HG03095 (cell line): ENCODE data around the gene ST8SIA4.

Experiments used
- ATAC-seq: cut with Tn5 transposase; IDR thresholded peaks from one replicate; pipeline ENCODE4 v1.9.1; 2021; ENCODE audit warnings: moderate library complexity; ENCODE audit not compliant: unreplicated experiment

The ST8SIA4 gene

GRCh38 chr5:100872408-100873190, 30.5 kb downstream of the ST8SIA4 start:
- ATAC-seq = no peak

DNA sequence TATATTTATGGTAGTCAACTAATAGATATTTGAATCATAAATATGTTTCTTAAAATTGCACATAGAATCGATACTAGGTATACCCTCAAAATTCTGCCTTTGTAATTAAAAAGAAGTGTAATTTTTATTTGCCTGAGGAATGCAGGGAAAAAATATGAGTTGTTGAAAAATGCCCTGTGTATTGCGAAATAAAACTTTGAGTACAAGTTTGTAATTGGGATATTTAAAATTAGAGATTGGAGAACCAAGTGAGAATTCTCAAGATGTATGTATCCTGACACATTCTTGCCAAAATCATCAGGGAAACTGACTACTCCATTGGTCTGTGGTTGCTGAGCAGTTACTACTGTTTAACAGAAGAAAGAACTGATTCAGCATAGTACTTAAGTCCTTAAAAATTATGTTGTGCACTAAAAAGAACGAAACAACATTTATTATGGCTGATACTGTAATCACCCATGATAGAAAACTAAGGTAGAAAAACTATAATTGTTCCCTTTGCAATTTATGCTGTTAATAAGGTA, 36.0 kb downstream of the ST8SIA4 start:
- ATAC-seq = no peak

- ATAC-seq = no peak
These were observed 38.2 kb downstream of the ST8SIA4 start for GRCh38 chr5:100864931-100865330.

- ATAC-seq = no peak
These were observed 39.3 kb downstream of the ST8SIA4 start for GRCh38 chr5:100863739-100864138.

- no peak for ATAC-seq
These were observed 41.9 kb downstream of the ST8SIA4 start for GRCh38 chr5:100861148-100861547.

- ATAC-seq = no peak
These were observed 42.7 kb downstream of the ST8SIA4 start for GRCh38 chr5:100860407-100860806.

DNA sequence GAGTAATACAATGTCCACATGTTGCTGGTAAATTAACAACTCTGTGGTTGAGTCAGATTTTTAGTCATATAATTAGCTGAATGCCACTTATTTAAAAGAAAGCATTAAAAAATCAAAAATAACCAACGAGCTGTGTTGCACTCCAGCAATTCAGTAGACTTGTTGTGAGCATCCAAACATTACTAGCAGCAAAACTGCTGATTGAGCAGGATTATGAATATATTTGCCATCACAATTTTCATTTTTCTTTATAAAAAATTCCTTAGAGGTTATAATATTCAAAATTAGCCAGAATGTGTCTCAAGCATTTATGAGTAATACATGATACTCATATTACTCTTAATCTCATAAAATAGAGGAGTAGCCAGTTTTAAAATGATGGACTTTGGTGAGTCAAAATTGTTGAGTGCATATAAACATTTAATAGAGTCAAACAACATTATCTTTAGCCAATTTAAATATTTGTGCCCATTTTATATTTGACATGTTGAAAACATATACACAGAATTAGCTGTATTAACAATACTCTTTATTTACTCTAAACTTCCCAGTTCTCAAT, 44.0 kb downstream of the ST8SIA4 start:
- no peak for ATAC-seq

DNA sequence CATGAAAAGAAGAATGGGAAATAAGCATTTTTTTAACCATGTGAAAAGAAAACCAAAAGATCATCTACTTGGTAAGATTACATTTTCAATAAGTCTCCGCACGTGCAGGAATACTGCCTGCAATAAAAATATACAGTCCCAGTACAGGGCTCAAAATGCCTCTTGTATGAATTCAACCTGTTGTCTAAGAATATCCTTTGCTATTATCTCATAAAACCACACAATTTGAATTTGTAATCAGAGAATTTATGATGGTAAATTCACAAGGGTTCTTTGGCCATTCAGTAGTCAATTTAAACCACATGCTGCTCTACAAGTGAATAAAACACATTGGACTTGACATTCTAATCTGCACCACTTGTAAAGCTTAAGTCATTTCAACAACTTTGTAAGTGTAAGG, 46.6 kb downstream of the ST8SIA4 start:
- no peak for ATAC-seq

- ATAC-seq = no peak
These were observed 47.1 kb downstream of the ST8SIA4 start for GRCh38 chr5:100855937-100856430.

DNA sequence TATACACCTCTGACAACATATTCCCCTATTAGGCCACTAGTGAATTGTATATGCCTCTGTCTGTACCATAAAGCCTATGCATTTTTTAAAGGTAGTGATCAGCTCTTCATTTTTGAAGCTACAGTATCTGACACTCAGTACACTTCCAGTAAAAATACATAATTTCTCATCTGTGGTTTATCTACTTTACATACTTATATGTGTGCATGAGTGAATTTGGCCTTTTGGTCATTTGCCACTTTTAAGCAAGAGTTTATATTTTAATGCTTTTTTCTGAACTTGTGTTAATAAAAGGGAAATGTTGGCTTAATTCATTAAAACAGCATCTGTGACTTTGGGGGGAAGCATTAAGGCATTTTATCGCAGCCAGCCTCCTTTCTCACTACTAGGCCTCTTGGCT, 47.8 kb downstream of the ST8SIA4 start:
- no peak for ATAC-seq

DNA sequence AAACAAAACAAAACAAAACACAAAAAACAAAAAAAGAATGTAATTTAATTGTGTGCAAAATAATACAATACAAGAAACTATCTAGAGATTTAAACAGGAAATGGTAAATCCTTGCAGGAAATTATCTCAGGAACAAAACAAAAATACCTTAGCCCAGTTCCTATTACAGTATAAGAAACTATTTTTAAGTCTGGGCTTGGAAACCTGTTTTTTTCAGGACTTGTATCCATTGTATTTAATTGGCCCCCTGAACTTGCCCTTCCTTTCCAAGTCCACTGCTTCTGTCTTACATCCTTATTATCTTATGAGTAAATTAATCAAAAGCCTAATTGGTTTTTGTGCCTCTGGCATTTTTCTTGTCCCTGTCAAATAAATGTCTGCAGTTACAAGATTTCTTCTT, 48.5 kb downstream of the ST8SIA4 start:
- no peak for ATAC-seq

- ATAC-seq = no peak
These were observed 49.5 kb downstream of the ST8SIA4 start for GRCh38 chr5:100853582-100853981.

DNA sequence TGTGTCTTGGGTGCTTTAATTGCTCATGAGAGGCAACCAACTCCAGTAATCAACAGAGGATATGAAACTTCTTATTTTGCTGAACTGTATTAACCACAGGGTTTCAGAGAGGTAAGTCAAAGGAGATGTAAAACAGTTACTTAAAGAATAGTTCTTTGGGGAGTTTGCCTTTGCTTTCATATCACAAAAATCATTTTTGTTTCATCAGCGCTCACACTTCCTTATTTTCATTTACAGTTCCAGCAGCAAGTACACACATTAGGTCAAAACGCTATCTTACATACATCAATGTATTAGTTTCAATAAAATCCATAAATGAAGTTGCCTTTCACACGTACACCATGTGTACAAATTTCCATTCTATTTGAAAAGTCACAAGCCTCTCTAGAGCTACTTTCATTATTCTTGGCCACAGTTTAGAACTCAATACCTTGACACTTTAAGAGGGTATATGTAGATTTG, 50.1 kb downstream of the ST8SIA4 start:
- ATAC-seq = peak; percentile 93

GRCh38 chr5:100852051-100852450, 51.0 kb downstream of the ST8SIA4 start:
- no peak for ATAC-seq

- ATAC-seq = no peak
These were observed 56.3 kb downstream of the ST8SIA4 start for GRCh38 chr5:100846772-100847171.

DNA sequence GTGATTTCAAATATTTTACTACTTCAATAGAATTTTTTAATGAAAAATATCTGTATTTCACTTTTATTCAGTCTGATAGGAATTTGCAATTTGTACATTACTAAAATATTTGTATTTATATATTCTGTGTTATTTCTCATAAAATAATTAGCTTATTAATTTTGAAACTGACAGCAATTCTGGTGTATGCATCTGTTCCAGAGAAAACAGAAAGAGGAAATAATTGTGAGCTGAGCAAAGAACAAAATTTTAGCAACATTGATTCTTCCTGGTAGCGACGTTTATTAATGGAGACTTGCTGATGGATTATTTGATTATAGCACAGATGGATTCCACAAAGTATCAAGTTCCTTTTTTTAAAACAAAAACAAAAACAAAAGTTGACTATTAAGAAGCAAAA, 61.0 kb downstream of the ST8SIA4 start:
- ATAC-seq = no peak

- no peak for ATAC-seq
These were observed 61.6 kb downstream of the ST8SIA4 start for GRCh38 chr5:100841358-100842076.

- peak; percentile 32 for ATAC-seq
These were observed 62.3 kb downstream of the ST8SIA4 start for GRCh38 chr5:100840789-100841188.

DNA sequence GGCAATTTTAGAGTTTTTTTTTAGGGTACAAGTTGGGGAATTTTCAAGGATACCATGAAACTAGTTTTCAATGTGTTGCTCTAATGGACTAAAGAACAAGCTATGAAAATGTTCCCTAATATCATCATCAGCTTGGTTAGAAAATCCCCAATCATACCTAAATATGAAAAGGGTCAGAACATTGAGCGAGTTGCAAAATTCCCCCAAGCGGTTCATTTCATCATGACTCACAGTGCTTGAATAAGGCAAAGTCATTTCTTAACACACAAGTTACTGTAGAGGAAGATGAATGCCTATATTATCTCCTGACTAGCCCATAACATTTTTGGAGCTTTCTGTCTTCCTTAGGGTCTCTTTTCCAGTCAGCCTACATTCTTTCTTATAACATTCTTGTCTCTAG, 62.7 kb downstream of the ST8SIA4 start:
- peak; percentile 74 for ATAC-seq

DNA sequence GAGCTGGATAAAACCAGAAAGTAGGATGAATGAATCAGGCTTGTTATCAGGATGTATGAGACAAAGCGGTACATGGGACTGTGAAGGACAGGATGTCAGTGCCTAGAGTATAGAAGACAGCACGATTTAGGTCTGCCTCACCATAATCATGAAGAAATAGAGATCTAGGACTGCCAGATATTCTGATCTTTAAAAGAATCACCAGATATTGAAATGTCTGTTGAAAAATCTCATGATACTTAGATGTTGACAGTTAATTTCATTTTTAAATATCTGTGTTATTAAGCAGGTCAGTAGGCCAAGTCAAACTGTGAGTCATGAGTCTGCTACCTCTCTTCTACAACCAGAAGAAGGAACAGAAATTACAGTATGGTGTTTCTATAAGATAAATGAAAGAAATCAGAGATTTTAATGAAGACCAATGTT, 65.0 kb downstream of the ST8SIA4 start:
- no peak for ATAC-seq

DNA sequence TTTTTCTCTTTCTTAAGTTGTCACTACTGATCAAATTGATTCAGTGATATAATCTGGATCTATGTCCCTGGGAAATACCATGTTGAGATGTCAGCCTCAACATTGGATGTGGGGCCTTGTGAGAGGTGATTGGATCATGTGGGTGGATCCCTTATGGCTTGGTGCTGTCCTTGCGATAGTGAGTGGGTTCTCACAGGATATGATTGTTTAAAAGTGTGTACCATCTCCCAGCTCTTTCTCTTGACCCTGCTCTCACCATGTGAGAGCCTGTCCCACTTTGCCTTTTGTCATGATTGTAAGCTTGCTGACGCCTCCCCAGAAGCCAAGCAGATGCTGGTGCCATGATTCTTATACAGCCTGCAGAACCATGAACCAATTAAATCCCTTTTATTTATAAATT, 68.6 kb downstream of the ST8SIA4 start:
- no peak for ATAC-seq
